Thoracic aorta (tissue), 2 donors: ENCODE data around the gene SYMPK. TPM values are rescaled to one million over a fixed set of nuclear protein-coding genes. Genes with fewer than 3 reads are reported as not detected.
A peak's percentile ranks its signal among the peaks of the same experiment; 100 is the strongest.

ENCODE experiments used
- ATAC-seq: fragments of 150-250 bp; one replicate; pipeline ENCODE4 v1.8.0; 2017; ENCODE audit warnings: low read depth; ENCODE audit not compliant: insufficient number of reproducible peaks, low FRiP score
- DNase-seq: peaks from one replicate; pipeline ENCODE4 v3.0.0-alpha.2; 2020; ENCODE audit warnings: low spot score
- H3K27ac ChIP-seq, 2 donors: fragments of 200-600 bp; sonication (generic); 1 replicate in 1 of 2; 2 replicates in 1 of 2; pipeline ENCODE4 v1.5.1; 2016; ENCODE audit warnings: mild to moderate bottlenecking in 2 of 2, moderate library complexity in 2 of 2
- H3K27me3 ChIP-seq: fragments of 200-600 bp; sonication (generic); replicated peaks from 2 replicates; pipeline ENCODE4 v1.6.0; 2016; ENCODE audit warnings: mild to moderate bottlenecking; ENCODE audit not compliant: insufficient read depth
- H3K36me3 ChIP-seq: fragments of 200-600 bp; sonication (generic); one replicate; pipeline ENCODE4 v1.5.1; 2016
- H3K4me1 ChIP-seq, 2 donors: fragments of 200-600 bp; sonication (generic); 1 replicate in 1 of 2; 2 replicates in 1 of 2; pipeline versions ENCODE4 v1.5.1 to v1.6.0; 2016; ENCODE audit warnings: low read depth in 2 of 2, mild to moderate bottlenecking in 1 of 2; ENCODE audit not compliant: control insufficient read depth in 1 of 2
- H3K4me3 ChIP-seq: fragments of 200-600 bp; sonication (generic); 2 replicates; pipeline ENCODE4 v1.5.1; 2016; ENCODE audit warnings: mild to moderate bottlenecking
- H3K9me3 ChIP-seq: fragments of 200-600 bp; sonication (generic); 2 replicates; pipeline ENCODE4 v1.5.1; 2016
- CTCF ChIP-seq: fragments of 200-600 bp; sonication (generic); IDR thresholded peaks from one replicate; pipeline ENCODE4 v1.5.1; 2019; ENCODE audit warnings: antibody characterized with exemption
- total RNA-seq, 2 donors: library from RNA; depleted of rRNA; stranded (reverse); fragments of >200 nt; gene quantifications; one replicate each; pipeline versions ENCODE4 v1.1.0 to v1.2.3, GENCODE V29; 2016

Gene SYMPK
- total RNA-seq, 2 donors from 2014 or later: 48.8 to 84.7 TPM

- TF ChIP-seq CTCF: no peak
Measured at GRCh38 chr19:45890877-45891276, 27.9 kb upstream of the SYMPK start.

DNA sequence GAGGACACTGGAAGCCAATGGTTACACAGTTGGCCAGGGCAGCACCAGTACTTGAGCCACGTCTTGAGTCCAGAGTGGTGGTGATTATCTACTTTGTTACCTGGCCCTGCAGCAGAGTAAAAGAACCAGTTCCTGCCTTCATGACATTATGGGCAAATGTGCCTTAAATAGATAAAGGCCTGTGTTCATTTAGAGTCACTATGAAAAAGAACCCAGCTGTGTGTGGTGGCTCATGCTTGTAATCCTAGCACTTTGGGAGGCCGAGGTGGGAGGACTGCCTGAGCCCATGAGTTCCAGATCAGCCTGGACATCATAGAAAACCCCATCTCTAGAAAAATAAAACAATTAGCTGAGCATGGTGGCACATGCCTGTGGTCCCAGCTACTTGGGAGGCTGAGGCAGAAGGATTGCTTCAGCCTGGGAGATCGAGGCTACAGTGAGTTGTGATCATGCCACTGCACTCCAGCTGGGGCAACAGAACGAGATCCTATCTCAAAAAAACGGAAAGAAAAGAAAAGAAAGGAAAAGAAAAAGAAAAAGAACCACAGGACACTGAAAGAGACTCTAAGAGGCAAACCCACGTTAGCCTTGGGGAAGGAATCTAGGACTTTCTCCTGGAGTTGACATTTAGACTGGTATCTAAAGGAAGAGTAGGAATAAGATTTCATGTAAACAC lies 26.4 kb upstream of the SYMPK start:
- peaks cover 11 to 18% of the 10 kb centered on the region in 2 donors for H3K4me1 ChIP-seq
- no peak for DNase-seq
- no peak overlapping the region for H3K27ac ChIP-seq
- ATAC-seq: no peak
- H3K9me3 ChIP-seq: no peaks in the 10 kb centered on the region
- no peak overlapping the region for H3K4me3 ChIP-seq
- H3K36me3 ChIP-seq: peaks cover 3% of the 10 kb centered on the region
- TF ChIP-seq CTCF: no peak
- no peaks in the 10 kb centered on the region for H3K27me3 ChIP-seq

More at GRCh38 chr19:45890877-45891276, 27.9 kb upstream of the SYMPK start:
- no peak for ATAC-seq
- H3K27ac ChIP-seq: no peak overlapping the region
- no peak for DNase-seq
- no peaks in the 10 kb centered on the region for H3K36me3 ChIP-seq
- H3K9me3 ChIP-seq: no peaks in the 10 kb centered on the region
- H3K4me3 ChIP-seq: no peak overlapping the region
- peaks cover 0 to 6% of the 10 kb centered on the region in 2 donors for H3K4me1 ChIP-seq
- no peaks in the 10 kb centered on the region for H3K27me3 ChIP-seq

- H3K9me3 ChIP-seq: no peaks in the 10 kb centered on the region
- H3K36me3 ChIP-seq: peaks cover 10% of the 10 kb centered on the region
- H3K27me3 ChIP-seq: no peaks in the 10 kb centered on the region
- peak overlapping the region; percentile 93 for H3K4me3 ChIP-seq
- peaks cover 27 to 37% of the 10 kb centered on the region in 2 donors for H3K4me1 ChIP-seq
- ATAC-seq (no peak), DNase-seq (no peak)
- TF ChIP-seq CTCF: no peak
- H3K27ac ChIP-seq: peak overlapping the region; percentile 83 to 85
Measured at GRCh38 chr19:45887200-45887710, 24.3 kb upstream of the SYMPK start.

DNA sequence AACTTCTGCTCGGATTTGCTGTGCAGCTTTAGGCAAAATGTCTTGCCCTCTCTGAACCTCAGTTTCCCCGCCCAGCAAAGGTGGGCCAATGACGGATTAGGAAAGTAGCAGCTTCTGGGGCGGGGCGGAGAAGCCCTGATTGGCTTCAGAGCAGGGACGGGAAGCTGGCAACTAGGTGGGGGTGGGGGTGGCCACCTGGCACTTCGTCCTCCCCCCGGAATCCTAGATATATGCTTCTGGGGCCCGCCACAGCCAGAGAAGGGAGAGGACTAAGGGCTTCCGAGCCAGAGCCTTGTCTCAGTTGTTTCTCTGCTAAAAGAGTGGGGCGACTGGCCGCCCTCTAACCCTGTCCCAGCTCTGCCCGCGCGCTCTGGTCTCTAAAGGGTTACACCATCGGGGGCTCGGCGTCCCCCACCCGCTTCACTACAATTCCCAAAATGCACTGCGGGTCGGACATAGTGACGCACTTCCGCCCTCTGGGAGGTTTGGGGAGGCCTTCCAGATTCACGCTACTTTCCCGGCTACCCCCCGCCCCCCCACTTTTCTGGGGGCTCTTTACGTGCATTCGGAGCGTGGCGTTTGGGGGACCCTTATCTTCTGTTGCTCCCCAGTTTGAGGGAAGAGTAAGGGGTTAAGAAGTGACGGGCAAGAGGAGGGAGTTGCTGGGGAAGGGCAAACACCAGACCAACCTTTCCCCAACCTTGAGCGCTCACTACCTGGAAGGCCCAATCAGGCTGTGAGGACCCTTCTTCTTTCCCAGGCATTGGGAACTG lies 23.7 kb upstream of the SYMPK start:
- Histone ChIP-seq H3K4me3 (peak overlapping the region; percentile 93), H3K36me3 (peaks cover 10% of the 10 kb centered on the region), H3K4me1 (peaks cover 27 to 37% of the 10 kb centered on the region in 2 donors), H3K9me3 (no peaks in the 10 kb centered on the region), H3K27me3 (no peaks in the 10 kb centered on the region), H3K27ac (peak overlapping the region; percentile 83 to 85)
- DNase-seq (peak; percentile 73), ATAC-seq (peak; percentile 58)
- TF ChIP-seq CTCF: no peak
